HG02642 (cell line): ENCODE data around the gene SKAP1.

ENCODE experiments used
- ATAC-seq: cut with Tn5 transposase; IDR thresholded peaks from one replicate; pipeline ENCODE4 v1.9.1; 2021; ENCODE audit warnings: mild to moderate bottlenecking; ENCODE audit not compliant: unreplicated experiment, poor library complexity

The SKAP1 gene

GRCh38 chr17:48100160-48100559 lies 329.9 kb downstream of the SKAP1 start:
- ATAC-seq, result no peak

DNA sequence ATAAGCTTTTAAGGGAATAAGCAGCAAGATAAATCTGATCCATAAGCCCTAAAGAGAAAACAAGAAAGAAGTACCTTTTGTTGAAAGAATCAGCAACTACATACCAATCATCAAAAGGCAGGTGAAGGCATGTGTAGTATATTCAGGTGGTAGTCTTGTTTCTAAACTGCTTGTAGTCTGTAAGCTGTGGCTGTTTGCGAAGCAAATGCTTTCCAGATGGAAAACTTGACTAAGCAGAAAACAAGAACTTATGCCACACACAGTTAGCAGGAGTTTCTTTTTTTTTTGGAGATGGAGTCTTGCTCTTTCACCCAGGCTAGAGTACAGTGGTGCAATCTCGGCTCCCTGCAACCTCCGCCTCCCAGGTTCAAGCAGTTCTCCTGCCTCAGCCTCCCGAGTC lies 334.4 kb downstream of the SKAP1 start:
- no peak for ATAC-seq

- no peak for ATAC-seq
Measured at GRCh38 chr17:48093341-48094045, 336.5 kb downstream of the SKAP1 start.

DNA sequence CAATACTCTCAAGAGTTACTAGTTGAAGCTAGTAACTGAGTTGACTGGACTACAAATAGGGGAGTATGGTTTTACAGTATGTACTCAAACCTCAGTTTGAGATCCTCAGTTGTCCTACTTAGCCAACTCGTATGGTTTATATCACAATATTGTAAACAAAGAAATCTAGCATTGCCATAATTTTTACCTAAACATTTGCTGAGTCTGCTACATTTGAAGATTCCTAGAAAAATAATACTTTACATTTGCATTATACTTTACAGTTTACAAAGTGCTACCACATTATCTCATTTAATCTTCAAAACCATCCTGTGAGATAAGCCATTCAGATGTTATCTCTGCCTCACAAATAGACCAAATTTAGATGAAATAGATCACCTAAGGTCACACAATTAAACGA lies 345.1 kb downstream of the SKAP1 start:
- ATAC-seq, result no peak
